OCI-LY3 (cell line): Measurements from ENCODE around the gene DDX39A.

Source experiments
- H2AFZ ChIP-seq: fragments of 200-600, 300-600 bp; shearing (Covaris generic); 2 replicates; pipeline ENCODE4 v1.6.0; 2014; ENCODE audit warnings: antibody characterized with exemption, low read depth, low read length
- H3K27ac ChIP-seq: fragments of 200-600, 300-600 bp; sonication (generic); 2 replicates; pipeline ENCODE4 v1.5.1; 2014; ENCODE audit warnings: mild to moderate bottlenecking, low read length, moderate library complexity, mixed read lengths
- H3K27me3 ChIP-seq: fragments of 200-600, 300-600 bp; sonication (generic); 2 replicates; pipeline ENCODE4 v1.6.1; 2014; ENCODE audit warnings: low read depth, low read length, mixed read lengths
- H3K36me3 ChIP-seq: fragments of 200-600, 300-600 bp; sonication (generic); replicated peaks from 2 replicates; pipeline ENCODE3; 2014; ENCODE audit warnings: low read depth, low read length, mixed read lengths
- H3K4me1 ChIP-seq: fragments of 300-600, 200-600 bp; sonication (generic); 2 replicates; pipeline ENCODE4 v1.6.1; 2014; ENCODE audit warnings: low read length, mixed read lengths
- H3K4me2 ChIP-seq: fragments of 200-600, 300-600 bp; sonication (generic); 2 replicates; pipeline ENCODE4 v1.6.1; 2014; ENCODE audit warnings: low read length, mixed read lengths
- H3K4me3 ChIP-seq: fragments of 300-600, 200-600 bp; sonication (generic); 2 replicates; pipeline ENCODE4 v1.5.1; 2014; ENCODE audit warnings: antibody characterized with exemption, mild to moderate bottlenecking, low read length, moderate library complexity
- H3K79me2 ChIP-seq: fragments of 300-600, 200-600 bp; shearing (Covaris generic); 2 replicates; pipeline ENCODE4 v1.6.1; 2014; ENCODE audit warnings: mild to moderate bottlenecking, low read length, mixed read lengths
- H3K9ac ChIP-seq: fragments of 300-600, 200-600 bp; shearing (Covaris generic); 2 replicates; pipeline ENCODE4 v1.6.0; 2014; ENCODE audit warnings: mild to moderate bottlenecking, low read length, moderate library complexity
- H3K9me3 ChIP-seq: fragments of 200-600, 300-600 bp; shearing (Covaris generic); 2 replicates; pipeline ENCODE4 v1.6.1; 2014; ENCODE audit warnings: low read length, mixed read lengths; ENCODE audit not compliant: insufficient read depth
- H4K20me1 ChIP-seq: fragments of 200-600, 300-600 bp; sonication (generic); 2 replicates; pipeline ENCODE4 v1.6.1; 2016; ENCODE audit warnings: low read length, mixed read lengths; ENCODE audit not compliant: insufficient read depth
- CTCF ChIP-seq: fragments of 200-600, 300-600 bp; sonication (generic); IDR thresholded peaks from 2 replicates; pipeline ENCODE4 v1.5.1; 2014; ENCODE audit warnings: antibody characterized with exemption, low read length, low read depth
- EZH2phosphoT487 ChIP-seq: fragments of 200-600 bp; shearing (Covaris generic); IDR thresholded peaks from 2 replicates; pipeline ENCODE4 v1.6.1; 2018; ENCODE audit warnings: antibody characterized with exemption, mixed run types, low read depth

DDX39A gene

GRCh38 chr19:14391156-14391821, 27.9 kb downstream of the DDX39A start:
- Histone ChIP-seq H3K9ac (no peak overlapping the region), H3K9me3 (no peaks in the 10 kb centered on the region), H3K79me2 (peaks cover 5% of the 10 kb centered on the region; the same call in 1 of the 2 replicates), H2AFZ (no peak overlapping the region), H3K4me2 (no peak overlapping the region), H3K4me3 (no peak overlapping the region), H4K20me1 (peaks cover 3% of the 10 kb centered on the region; the same call in 1 of the 2 replicates), H3K27me3 (no peaks in the 10 kb centered on the region), H3K4me1 (no peaks in the 10 kb centered on the region; the same call in 1 of the 2 replicates), H3K36me3 (peaks cover 31% of the 10 kb centered on the region), H3K27ac (no peak overlapping the region)
- TF ChIP-seq EZH2phosphoT487 (no peak), CTCF (no peak)

GRCh38 chr19:14390548-14390947, 28.6 kb downstream of the DDX39A start:
- H3K27me3 ChIP-seq, result no peaks in the 10 kb centered on the region
- H2AFZ ChIP-seq, result no peak overlapping the region
- peaks cover 10% of the 10 kb centered on the region for H3K79me2 ChIP-seq
- H3K9me3 ChIP-seq, result no peaks in the 10 kb centered on the region
- H3K4me3 ChIP-seq, result no peak overlapping the region
- H3K4me2 ChIP-seq, result no peak overlapping the region
- no peak overlapping the region for H3K27ac ChIP-seq
- H3K4me1 ChIP-seq, result peaks cover 7% of the 10 kb centered on the region
- TF ChIP-seq EZH2phosphoT487, result no peak
- no peak for TF ChIP-seq CTCF
- peaks cover 26% of the 10 kb centered on the region for H3K36me3 ChIP-seq
- peaks cover 3% of the 10 kb centered on the region; the same call in 1 of the 2 replicates for H4K20me1 ChIP-seq
- H3K9ac ChIP-seq, result no peak overlapping the region

GRCh38 chr19:14385492-14385891, 33.6 kb downstream of the DDX39A start:
- Histone ChIP-seq H2AFZ (no peak overlapping the region), H3K4me2 (peak overlapping the region; percentile 98)

More at GRCh38 chr19:14385492-14385891, 33.6 kb downstream of the DDX39A start:
- Histone ChIP-seq H3K79me2 (peaks cover 60% of the 10 kb centered on the region), H3K4me3 (peak overlapping the region; percentile 52), H3K36me3 (peaks cover 4% of the 10 kb centered on the region), H3K27me3 (no peaks in the 10 kb centered on the region), H3K9me3 (no peaks in the 10 kb centered on the region), H3K9ac (peak overlapping the region; percentile 49), H4K20me1 (0 out of 2 replicates have a peak, but pooled peaks cover 1% of the 10 kb centered on the region), H3K4me1 (peaks cover 49% of the 10 kb centered on the region), H3K27ac (peak overlapping the region; percentile 95)
- TF ChIP-seq CTCF (no peak), EZH2phosphoT487 (no peak)
